ENCODE data around the gene DDX10.
"Not testable (repeated sequence)": the region's sequence is repeated elsewhere in the genome, so short reads cannot be mapped to it uniquely, and the experiment has no call there.

The DDX10 gene

DNA sequence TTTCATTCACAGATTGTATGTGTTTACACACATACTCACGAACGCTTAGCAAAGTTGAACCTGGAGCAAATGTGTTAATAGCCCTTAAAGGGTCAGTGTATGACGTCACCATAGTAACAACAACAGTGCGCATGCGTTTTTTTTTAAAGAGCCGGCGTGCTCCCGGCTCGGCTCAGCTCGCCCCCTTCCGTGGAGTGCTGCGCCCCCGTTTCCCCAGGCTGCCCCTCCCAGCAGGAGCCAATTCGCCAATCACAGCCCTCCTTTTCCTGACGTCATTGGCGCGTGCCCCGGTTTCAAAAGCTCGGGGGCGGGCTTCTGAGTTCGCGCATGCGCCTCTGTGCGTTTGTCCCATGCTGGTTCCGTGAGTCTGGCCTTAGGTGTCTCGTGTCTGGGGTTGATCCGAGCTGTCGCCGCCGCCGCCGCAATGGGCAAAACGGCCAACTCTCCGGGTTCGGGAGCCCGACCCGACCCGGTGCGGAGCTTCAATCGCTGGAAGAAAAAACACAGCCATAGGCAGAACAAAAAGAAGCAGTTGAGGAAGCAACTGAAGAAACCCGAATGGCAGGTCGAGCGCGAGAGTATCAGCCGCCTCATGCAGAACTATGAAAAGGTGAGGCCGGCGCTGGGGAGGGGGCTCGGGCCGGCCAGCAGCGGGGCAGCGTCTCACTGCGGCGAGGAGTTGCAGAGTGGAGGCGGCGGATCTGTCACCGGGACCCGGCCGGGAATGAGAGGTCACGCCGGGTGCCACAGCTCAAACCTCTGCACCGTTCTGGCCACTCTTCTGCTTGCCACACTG lies at the start of gene DDX10:
Gene DDX10 (plus strand): TSS at position 340 of the 796 bp plus-strand sequence. CDS start 85 bp downstream, at position 425.
- peak; percentile 95 to 97 for ATAC-seq

DNA sequence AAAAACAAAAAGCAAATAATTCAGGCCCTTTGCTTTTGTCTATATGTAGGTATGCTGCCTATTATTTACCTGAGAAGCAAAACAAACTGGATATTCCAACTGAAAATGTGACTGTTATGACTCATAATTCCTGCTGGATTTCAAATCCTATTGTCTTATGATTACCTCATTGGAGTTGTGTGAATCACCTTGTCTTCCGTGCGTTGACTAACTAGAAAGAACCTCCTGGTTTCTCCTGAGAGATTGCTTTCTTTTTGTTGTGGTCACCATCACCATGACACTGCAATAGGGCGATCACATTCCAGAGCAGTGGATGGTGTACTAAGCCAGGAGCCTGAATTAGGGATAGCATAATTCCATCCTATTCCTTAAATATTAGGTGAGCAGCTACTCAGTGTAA lies 48.3 kb upstream of the DDX10 start:
- no peak for ATAC-seq

DNA sequence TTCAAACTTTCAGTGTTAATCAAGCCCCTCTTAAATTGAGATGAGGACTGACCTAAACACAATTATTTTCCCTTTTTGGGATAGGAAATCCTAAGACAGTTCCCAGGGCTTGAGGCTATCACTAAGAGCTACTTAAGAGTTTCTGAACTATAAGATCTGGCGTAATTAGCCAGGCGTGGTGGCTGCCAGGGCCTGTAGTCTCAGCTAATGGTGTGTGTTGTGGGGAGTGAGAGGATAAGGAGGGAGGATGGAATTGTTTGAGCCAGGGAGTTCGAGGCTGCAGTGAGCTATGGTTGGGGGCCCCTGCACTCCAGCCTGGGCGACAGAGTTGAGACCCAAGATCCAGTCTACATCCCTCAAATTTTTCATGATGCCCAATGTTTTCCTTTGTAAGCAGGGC lies 47.8 kb upstream of the DDX10 start:
- no peak for ATAC-seq

- ATAC-seq, result no peak
Measured at GRCh38 chr11:108618529-108618928, 46.3 kb upstream of the DDX10 start.

DNA sequence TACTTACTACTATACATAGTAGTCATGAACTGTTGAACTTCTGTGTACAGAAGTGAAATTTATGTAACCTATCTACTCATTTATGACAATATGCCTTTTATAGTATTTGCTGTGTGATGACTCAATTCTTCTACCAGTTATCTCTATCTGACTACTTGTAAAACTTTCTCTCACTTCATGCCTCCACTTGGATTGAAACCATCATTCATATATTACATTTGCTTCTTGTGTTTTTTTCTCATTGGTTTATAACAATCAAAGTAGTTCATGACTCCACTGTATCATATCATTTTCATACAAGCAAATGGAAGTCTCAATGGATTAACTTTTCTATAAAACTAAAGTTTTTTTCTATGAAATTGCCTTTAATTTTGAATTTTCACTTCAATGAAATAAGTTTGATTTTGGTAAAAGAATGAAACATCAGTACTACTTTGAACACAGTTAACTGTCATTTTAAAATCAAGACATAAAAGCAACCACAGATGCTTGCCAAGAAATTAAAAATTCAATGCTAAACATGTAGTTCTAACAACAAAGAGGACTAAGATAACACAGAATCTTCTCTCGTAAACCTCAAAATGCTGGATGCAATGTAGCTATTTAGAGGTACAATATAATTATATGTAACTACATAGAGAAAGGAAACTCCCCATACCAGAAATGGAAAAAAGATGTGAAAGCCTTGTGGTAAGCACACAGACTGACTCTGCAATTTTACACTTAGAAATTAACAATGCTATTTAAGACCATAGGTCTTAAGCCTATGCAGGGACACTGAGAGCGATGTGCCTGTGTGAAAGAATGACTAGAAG lies 43.7 kb upstream of the DDX10 start:
- ATAC-seq, result peak; percentile 84 to 87

- ATAC-seq, result no peak
Measured at GRCh38 chr11:108622341-108622740, 42.5 kb upstream of the DDX10 start.

GRCh38 chr11:108624196-108624925 lies 40.5 kb upstream of the DDX10 start:
- peak; percentile 48 to 54 for ATAC-seq

- no peak for ATAC-seq
Measured at GRCh38 chr11:108628326-108628725, 36.5 kb upstream of the DDX10 start.

DNA sequence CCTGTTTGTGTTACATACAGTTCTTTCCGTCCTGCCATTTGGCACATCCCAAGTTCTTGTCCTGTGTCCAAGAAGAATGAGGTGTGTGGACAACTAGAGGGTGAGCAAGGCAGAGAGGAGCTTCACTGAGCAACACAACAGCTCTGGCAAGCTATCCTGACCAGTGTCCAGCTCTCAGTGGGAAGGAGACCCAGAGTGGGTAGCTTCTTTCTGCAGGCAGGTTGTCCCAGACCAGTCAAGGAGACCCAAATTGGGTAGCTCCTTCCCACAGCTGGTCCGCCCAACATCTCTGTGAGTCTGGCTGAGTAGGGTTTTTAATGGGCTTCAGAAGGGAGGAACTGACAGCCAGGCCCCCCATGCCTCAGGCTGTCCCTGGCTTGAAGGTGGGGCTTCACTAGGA lies 36.1 kb upstream of the DDX10 start:
- no peak for ATAC-seq

- ATAC-seq, result no peak
Measured at GRCh38 chr11:108629274-108629673, 35.6 kb upstream of the DDX10 start.

DNA sequence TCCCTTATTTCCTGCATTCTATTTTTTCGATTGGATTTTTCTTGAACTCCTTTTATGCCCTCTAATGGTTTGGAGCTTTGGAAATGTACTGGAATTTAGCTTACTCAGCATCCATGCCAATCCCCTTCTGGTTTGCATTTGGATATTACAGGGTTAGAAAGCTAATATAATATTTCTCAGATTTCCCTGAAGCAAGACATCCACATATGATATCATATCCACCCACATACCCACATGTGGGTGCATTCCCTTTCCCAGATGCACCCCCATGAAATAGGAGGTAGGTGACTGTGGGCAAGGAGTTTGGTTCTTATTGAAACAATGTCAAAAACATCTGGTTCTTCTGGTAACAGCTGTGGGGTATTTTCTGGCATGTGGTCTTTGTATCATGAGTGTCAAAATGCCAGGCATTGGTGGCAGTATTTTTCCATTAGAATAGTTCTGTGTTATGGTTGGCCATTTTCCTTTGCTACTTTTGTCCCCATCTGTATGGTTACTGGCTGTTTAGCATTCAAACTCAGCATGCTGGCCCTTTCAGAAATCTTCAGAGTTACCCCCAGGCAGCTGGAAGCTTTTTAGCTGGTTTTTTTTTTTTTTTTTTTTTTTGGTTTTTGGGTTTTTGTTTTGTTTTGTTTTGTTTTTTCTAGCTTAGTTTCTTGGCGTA lies 32.7 kb upstream of the DDX10 start:
- no peak for ATAC-seq

DNA sequence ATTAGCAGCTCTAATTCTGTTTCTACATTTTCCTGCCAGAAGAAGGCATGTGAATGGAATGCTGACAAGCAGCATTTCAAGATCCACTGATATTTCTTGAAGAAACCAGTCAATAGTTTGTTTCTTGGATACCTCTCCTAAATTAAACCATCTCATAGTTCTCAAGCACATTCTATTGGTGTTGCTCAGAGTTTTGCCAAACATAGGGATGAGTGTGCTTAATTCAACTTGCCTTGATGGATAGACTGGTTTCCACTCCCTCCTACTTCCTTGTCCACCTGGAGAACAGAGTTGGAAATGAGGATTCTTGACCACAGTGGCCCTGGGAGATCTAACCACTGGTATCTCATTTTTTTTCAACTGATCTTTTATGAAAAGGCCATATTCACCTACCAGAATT lies 29.8 kb upstream of the DDX10 start:
- no peak for ATAC-seq

DNA sequence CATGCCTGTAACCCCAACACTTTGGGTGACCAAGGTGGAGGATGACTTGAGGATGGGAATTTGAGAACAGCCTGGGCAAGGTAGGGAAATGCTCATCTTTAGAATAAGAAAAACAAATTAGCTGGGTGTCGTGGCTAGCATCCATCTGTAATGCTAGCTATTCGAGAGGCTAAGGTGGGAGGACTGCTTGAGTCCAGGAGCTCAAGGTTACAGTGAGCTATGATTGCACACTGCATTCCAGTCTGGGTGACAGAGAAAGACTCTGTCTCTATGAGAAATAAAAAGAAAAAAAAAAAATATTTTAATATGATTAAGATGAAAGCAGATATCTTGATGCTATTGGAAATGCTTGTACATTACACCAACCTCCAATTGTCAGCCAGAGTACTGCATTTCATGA lies 28.6 kb upstream of the DDX10 start:
- ATAC-seq, result no peak

DNA sequence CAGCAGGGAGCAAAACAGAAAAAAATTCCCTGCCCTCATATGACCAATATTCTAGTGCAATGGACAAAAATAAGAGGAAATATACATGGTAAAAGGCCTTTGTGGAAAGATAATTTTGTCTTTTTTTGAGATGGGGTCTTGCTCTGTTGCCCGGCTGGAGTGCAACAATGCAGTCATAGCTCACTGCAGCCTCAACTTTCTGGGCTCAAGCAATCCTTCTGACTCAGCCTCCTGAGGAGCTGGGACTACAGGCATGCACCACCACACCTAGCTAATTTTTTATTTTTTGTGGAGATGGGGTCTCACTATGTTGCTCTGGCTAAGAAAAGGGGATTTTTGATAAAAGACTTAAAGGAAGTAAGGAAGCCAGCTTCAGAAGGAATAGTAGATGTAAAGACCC lies 25.7 kb upstream of the DDX10 start:
- no peak for ATAC-seq

- ATAC-seq, result not testable (repeated sequence)
Measured at GRCh38 chr11:108641752-108642151, 23.1 kb upstream of the DDX10 start.

DNA sequence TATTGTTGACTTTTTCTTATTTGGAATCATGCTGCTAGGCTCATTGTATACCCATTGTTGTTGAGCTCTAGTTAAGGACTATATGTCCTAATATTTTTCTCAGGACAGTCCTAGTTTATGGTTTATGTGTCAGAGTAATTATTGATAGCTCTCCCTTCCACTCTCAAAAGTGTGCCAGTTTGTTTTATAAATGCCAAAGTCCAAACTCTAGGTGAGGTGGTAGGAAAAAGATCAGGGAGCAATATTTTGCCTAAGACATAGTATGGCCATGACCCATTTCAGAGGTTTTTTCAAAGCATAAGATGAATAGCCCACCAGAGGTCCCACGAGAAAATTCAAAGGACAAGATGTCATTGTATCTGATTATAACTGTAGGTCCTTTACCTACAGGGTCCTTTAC lies 20.9 kb upstream of the DDX10 start:
- ATAC-seq, result no peak

DNA sequence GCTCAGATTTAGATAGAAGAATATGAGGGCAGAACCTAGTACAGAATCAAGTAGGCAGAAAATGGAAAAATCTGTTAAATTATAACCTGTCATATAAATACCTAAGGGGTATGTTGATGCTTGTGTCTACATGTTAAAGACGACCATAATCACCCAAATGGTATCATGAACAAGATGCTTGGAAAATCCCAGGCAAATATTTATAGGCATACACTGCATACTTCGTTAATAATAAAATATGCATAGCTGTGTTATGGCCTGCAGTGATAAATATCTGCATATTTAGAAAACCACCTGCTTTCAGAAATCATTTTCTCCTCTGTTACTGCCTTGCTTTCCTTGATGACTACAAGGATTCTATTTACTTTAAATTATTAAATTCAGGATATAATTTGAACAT lies 18.9 kb upstream of the DDX10 start:
- ATAC-seq, result no peak

DNA sequence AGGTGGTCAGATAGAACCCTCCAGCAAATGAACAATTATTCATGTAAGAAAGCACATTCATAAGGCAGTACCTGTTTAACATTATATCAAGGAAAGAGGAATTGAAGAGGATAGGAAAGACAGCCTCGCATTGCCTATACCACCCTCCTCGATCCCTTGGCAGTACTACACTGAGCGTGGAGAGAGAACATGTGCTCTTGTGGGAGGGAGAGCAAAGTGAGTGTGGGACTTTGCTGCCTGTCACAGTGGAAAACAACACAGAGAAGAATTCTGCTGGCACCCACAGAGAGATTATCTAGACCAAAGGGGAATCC lies 17.5 kb upstream of the DDX10 start:
- ATAC-seq, result no peak

GRCh38 chr11:108647701-108648527 lies 17.0 kb upstream of the DDX10 start:
- ATAC-seq, result peak; percentile 74 to 87

DNA sequence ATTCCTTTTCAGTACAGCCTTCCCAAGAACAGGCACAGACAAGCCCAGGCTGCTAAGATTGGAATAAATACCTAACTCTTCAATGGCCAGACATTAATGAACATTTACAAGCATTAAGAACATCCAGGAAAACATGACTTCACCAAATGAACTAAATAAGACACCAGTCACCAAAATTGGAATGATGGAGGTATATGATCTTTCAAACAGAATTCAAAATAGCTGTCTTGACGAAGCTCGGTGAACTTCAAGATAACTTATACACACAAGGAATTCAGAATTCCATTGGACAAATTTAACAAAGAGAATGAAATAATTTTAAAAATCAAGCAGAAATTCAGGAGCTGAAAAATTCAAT lies 16.4 kb upstream of the DDX10 start:
- ATAC-seq, result no peak

DNA sequence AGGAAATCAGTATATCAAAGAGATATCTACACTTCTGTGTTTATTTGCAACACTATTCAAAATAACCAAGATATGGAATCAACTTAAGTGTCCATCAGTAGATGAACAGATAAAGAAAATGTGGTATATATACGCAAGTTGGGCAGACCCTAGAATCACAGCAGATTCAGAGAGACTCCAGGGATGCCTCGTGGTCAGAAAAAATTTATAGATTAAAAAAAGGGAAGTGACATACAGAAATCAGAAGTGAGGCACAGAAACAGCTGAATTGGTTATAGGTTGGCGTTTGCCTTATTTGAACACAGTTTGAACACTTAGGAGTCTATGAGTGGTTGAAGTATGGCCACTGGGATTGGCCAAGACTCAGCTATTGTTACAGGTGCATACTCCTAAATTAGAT lies 10.8 kb upstream of the DDX10 start:
- ATAC-seq, result not testable (repeated sequence)

GRCh38 chr11:108654994-108655631 lies 9.8 kb upstream of the DDX10 start:
- no peak for ATAC-seq
